ENCODE data around the gene LENG8. TPM values are rescaled to one million over a fixed set of nuclear protein-coding genes. Genes with fewer than 3 reads are reported as not detected.

LENG8 gene
- total and polyA plus RNA-seq, 2 experiments from 2014 or later, result 42.1 to 74.3 TPM

- Histone ChIP-seq H3K27ac (ENCODE audit: low read depth) (no peak overlapping the region), H4K20me1 (replicated peaks; ENCODE audit: insufficient read depth) (no peaks in the 10 kb centered on the region; the same call in 1 of the 2 replicates), H3F3A (replicated peaks; ENCODE audit: low read depth) (no peaks in the 10 kb centered on the region), H3K36me3 (ENCODE audit: insufficient read depth) (no peaks in the 10 kb centered on the region), H3K27me3 (ENCODE audit: insufficient read depth) (0 out of 2 replicates have a peak, but pooled peaks cover 3% of the 10 kb centered on the region), H3K79me2 (replicated peaks; ENCODE audit: insufficient read depth) (no peaks in the 10 kb centered on the region), H2AFZ (no peak overlapping the region), H3K9me2 (ENCODE audit: insufficient read depth) (no peaks in the 10 kb centered on the region), H3K4me2 (no peak overlapping the region), H3K4me1 (ENCODE audit: insufficient read depth) (peaks cover 25% of the 10 kb centered on the region), H3K4me3 (no peak overlapping the region)
- TF ChIP-seq, protein P1, sequence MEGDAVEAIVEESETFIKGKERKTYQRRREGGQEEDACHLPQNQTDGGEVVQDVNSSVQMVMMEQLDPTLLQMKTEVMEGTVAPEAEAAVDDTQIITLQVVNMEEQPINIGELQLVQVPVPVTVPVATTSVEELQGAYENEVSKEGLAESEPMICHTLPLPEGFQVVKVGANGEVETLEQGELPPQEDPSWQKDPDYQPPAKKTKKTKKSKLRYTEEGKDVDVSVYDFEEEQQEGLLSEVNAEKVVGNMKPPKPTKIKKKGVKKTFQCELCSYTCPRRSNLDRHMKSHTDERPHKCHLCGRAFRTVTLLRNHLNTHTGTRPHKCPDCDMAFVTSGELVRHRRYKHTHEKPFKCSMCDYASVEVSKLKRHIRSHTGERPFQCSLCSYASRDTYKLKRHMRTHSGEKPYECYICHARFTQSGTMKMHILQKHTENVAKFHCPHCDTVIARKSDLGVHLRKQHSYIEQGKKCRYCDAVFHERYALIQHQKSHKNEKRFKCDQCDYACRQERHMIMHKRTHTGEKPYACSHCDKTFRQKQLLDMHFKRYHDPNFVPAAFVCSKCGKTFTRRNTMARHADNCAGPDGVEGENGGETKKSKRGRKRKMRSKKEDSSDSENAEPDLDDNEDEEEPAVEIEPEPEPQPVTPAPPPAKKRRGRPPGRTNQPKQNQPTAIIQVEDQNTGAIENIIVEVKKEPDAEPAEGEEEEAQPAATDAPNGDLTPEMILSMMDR (conservative IDR thresholded peaks at IDR 0.05; ENCODE audit: low read depth in 2 of 2), result no peak
- TF ChIP-seq ZNF462 (CRISPR knock-in tag; IDR thresholded peaks at IDR 0.05), result no peak
- TF ChIP-seq ZNF331 (CRISPR knock-in tag; IDR thresholded peaks at IDR 0.05; ENCODE audit: low read depth), result no peak
- no peak for TF ChIP-seq ZNF114 (CRISPR knock-in tag; IDR thresholded peaks at IDR 0.05)
- TF ChIP-seq EZH2phosphoT487 (IDR thresholded peaks at IDR 0.05; ENCODE audit: unreplicated experiment), result no peak
- no peak for TF ChIP-seq CREB1 (CRISPR knock-in tag; IDR thresholded peaks at IDR 0.05; ENCODE audit: low read depth)
- TF ChIP-seq ETS1 (IDR thresholded peaks at IDR 0.05), result no peak
- TF ChIP-seq NANOG (IDR thresholded peaks at IDR 0.05; ENCODE audit: borderline replicate concordance), result no peak
- no peak for TF ChIP-seq POLR2AphosphoS5 (IDR thresholded peaks at IDR 0.05; ENCODE audit: low read depth)
- TF ChIP-seq, protein P2, sequence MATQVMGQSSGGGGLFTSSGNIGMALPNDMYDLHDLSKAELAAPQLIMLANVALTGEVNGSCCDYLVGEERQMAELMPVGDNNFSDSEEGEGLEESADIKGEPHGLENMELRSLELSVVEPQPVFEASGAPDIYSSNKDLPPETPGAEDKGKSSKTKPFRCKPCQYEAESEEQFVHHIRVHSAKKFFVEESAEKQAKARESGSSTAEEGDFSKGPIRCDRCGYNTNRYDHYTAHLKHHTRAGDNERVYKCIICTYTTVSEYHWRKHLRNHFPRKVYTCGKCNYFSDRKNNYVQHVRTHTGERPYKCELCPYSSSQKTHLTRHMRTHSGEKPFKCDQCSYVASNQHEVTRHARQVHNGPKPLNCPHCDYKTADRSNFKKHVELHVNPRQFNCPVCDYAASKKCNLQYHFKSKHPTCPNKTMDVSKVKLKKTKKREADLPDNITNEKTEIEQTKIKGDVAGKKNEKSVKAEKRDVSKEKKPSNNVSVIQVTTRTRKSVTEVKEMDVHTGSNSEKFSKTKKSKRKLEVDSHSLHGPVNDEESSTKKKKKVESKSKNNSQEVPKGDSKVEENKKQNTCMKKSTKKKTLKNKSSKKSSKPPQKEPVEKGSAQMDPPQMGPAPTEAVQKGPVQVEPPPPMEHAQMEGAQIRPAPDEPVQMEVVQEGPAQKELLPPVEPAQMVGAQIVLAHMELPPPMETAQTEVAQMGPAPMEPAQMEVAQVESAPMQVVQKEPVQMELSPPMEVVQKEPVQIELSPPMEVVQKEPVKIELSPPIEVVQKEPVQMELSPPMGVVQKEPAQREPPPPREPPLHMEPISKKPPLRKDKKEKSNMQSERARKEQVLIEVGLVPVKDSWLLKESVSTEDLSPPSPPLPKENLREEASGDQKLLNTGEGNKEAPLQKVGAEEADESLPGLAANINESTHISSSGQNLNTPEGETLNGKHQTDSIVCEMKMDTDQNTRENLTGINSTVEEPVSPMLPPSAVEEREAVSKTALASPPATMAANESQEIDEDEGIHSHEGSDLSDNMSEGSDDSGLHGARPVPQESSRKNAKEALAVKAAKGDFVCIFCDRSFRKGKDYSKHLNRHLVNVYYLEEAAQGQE (IDR thresholded peaks at IDR 0.05; ENCODE audit: unreplicated experiment), result no peak
- TF ChIP-seq EZH2 (IDR thresholded peaks at IDR 0.05; ENCODE audit: low read depth, unreplicated experiment), result no peak
- no peak for TF ChIP-seq STAT1 (IDR thresholded peaks at IDR 0.05; ENCODE audit: unreplicated experiment)
- TF ChIP-seq JUNB (IDR thresholded peaks at IDR 0.05; ENCODE audit: unreplicated experiment), result no peak
- no peak for DNase-seq (ENCODE audit: low spot score)
- ATAC-seq, result no peak
- no peak overlapping the region for H3K27ac Mint-ChIP-seq
- H3K9me3 Mint-ChIP-seq, result no peaks in the 10 kb centered on the region; the same call in 2 of the 3 replicates
- peaks cover 13% of the 10 kb centered on the region for H3K36me3 Mint-ChIP-seq (ENCODE audit: low read depth)
- peaks cover 35% of the 10 kb centered on the region for H3K27me3 Mint-ChIP-seq (ENCODE audit: insufficient read depth, low read depth, poor library complexity)
- H3K4me3 Mint-ChIP-seq, result no peak overlapping the region
- H3K4me1 Mint-ChIP-seq, result peaks cover 42% of the 10 kb centered on the region
Measured at GRCh38 chr19:54432144-54432738, 16.8 kb upstream of the LENG8 start.

Measured in GM23338 (cell line).